ENCODE data around the gene MTURN. TPM values are rescaled to one million over a fixed set of nuclear protein-coding genes. Genes with fewer than 3 reads are reported as not detected.

The MTURN gene
- total and polyA plus RNA-seq, 9 of the 15 experiments (the other 6 are each of a cell fraction or from before 2014, with no cell fraction given): 0.94 to 14.8 (median 6.4) TPM

DNA sequence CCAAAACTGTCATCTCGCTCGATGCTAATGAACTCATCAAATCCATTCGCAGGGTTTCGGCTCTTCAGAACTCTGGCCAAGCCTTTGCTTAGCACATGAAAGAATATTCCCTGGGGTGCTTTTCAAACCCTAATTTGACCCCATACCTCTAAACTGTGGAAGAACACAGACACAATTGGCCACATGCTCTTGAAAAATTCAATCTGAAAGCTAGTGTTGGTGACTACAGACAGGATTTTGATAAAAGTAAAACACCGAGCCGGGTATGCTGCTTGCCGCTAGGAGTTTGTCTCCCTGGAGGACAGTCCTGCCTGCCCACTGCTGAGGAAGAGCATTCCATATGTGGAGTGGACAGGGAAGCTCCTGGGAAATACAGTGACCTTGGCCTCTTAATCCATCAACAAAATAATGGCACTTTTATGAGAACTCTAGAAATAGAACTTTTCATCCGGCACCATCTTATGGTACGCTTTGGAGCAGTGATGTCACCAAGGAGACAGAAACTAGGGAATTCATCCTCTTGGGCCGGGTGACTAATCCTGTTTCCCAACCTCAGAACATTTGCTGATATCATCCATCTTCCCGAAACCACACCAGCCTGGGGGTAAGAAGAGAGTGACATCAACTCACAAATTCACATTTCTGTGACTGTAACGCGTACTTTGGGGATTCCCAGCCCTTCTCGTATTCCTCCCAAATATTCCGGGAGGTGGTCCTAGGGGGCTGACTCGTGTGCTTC, 34.2 kb downstream of the MTURN start:
- CTCF ChIA-PET (ENCODE audit: low intra/inter-chr PET ratio): no interaction called here
- Histone ChIP-seq H3K27me3 (ENCODE audit: control insufficient read depth in 2 of 2, insufficient read depth in 2 of 2, low read length in 2 of 2) (peaks cover 34 to 63% of the 10 kb centered on the region in 2 experiments), H3K9me3 (replicated peaks; ENCODE audit: control insufficient read depth, insufficient read depth, low read depth, low read length) (no peaks in the 10 kb centered on the region), H4K20me1 (replicated peaks; ENCODE audit: control insufficient read depth, insufficient read depth, low read length) (no peaks in the 10 kb centered on the region; the same call in 1 of the 2 replicates), H2AFZ (ENCODE audit: low read depth, low read length) (no peak overlapping the region), H3K9ac (ENCODE audit: insufficient read depth in 1 of 2, low read depth in 2 of 2, low read length in 2 of 2) (no peak overlapping the region), H3K4me2 (ENCODE audit: insufficient read depth, low read length) (no peak overlapping the region), H3K79me2 (ENCODE audit: control insufficient read depth, insufficient read depth, low read length) (no peaks in the 10 kb centered on the region), H3K4me3 (no peak overlapping the region), H3K36me3 (ENCODE audit: control insufficient read depth, insufficient read depth, low read length) (no peaks in the 10 kb centered on the region), H3K27ac (ENCODE audit: extremely low read depth, low read depth, low read length) (no peak overlapping the region), H3K9me1 (ENCODE audit: control insufficient read depth, insufficient read depth, low read length) (no peaks in the 10 kb centered on the region), H3K4me1 (replicated peaks in 1 of 2; ENCODE audit: control insufficient read depth in 2 of 2, insufficient read depth in 2 of 2, low read length in 2 of 2) (peaks cover 0 to 4% of the 10 kb centered on the region in 2 experiments; a peak in 3 of 5 replicates)
- FAIRE-seq (no peak), ATAC-seq (no peak), DNase-seq (ENCODE audit: extremely low read depth in 1 of 4, low spot score in 3 of 4) (no peak)
- intact Hi-C loops (cut with micrococcal nuclease) (loop anchor here (10.0 kb wide), 2 partner anchors 186 to 576 kb away; no protein-coding TSS in a partner anchor), in situ Hi-C loops (cut with MboI) (loop anchor here (10.0 kb wide), 2 partner anchors 396 to 566 kb away; no protein-coding TSS in a partner anchor)
- no TSS peak for BruUV-seq (replicated peaks)
- WGBS (ENCODE audit: insufficient coverage, low coverage, missing lambda C conversion rate): 12% methylated on average over 16 of the region's 16 CpGs
- POLR2A ChIA-PET: interaction anchor here (0.7 to 1.1 kb wide), 4 partner anchors 14 to 101 kb away, joined by 3 read pairs; no protein-coding TSS in a partner anchor
- no peak for TF ChIP-seq SAFB (IDR thresholded peaks at IDR 0.05; ENCODE audit: borderline replicate concordance, low read depth, low read length)
- no peak for TF ChIP-seq BCOR (IDR thresholded peaks at IDR 0.05)
- TF ChIP-seq MTF1 (CRISPR knock-in tag; IDR thresholded peaks at IDR 0.05; ENCODE audit: borderline replicate concordance): no peak
- TF ChIP-seq RBM15 (IDR thresholded peaks at IDR 0.05; ENCODE audit: insufficient read depth, low read length): no peak
- no peak for TF ChIP-seq SMAD4 (CRISPR knock-in tag; conservative IDR thresholded peaks at IDR 0.05)
- TF ChIP-seq, protein P1, sequence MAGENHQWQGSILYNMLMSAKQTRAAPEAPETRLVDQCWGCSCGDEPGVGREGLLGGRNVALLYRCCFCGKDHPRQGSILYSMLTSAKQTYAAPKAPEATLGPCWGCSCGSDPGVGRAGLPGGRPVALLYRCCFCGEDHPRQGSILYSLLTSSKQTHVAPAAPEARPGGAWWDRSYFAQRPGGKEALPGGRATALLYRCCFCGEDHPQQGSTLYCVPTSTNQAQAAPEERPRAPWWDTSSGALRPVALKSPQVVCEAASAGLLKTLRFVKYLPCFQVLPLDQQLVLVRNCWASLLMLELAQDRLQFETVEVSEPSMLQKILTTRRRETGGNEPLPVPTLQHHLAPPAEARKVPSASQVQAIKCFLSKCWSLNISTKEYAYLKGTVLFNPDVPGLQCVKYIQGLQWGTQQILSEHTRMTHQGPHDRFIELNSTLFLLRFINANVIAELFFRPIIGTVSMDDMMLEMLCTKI (IDR thresholded peaks at IDR 0.05; ENCODE audit: partially characterized antibody): no peak
- TF ChIP-seq ETV6 (IDR thresholded peaks at IDR 0.05; ENCODE audit: borderline replicate concordance in 1 of 2, low read depth in 2 of 2, low read length in 1 of 2): no peak
- TF ChIP-seq ETV6 (CRISPR knock-in tag; IDR thresholded peaks at IDR 0.05; ENCODE audit: borderline replicate concordance): no peak
- TF ChIP-seq, protein P2, sequence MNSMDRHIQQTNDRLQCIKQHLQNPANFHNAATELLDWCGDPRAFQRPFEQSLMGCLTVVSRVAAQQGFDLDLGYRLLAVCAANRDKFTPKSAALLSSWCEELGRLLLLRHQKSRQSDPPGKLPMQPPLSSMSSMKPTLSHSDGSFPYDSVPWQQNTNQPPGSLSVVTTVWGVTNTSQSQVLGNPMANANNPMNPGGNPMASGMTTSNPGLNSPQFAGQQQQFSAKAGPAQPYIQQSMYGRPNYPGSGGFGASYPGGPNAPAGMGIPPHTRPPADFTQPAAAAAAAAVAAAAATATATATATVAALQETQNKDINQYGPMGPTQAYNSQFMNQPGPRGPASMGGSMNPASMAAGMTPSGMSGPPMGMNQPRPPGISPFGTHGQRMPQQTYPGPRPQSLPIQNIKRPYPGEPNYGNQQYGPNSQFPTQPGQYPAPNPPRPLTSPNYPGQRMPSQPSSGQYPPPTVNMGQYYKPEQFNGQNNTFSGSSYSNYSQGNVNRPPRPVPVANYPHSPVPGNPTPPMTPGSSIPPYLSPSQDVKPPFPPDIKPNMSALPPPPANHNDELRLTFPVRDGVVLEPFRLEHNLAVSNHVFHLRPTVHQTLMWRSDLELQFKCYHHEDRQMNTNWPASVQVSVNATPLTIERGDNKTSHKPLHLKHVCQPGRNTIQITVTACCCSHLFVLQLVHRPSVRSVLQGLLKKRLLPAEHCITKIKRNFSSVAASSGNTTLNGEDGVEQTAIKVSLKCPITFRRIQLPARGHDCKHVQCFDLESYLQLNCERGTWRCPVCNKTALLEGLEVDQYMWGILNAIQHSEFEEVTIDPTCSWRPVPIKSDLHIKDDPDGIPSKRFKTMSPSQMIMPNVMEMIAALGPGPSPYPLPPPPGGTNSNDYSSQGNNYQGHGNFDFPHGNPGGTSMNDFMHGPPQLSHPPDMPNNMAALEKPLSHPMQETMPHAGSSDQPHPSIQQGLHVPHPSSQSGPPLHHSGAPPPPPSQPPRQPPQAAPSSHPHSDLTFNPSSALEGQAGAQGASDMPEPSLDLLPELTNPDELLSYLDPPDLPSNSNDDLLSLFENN (IDR thresholded peaks at IDR 0.05; ENCODE audit: low read depth in 2 of 2, low read length in 2 of 2): no peak
- TF ChIP-seq STAT5B (CRISPR knock-in tag; IDR thresholded peaks at IDR 0.05): no peak
- TF ChIP-seq ATF1 (CRISPR knock-in tag; IDR thresholded peaks at IDR 0.05): no peak
- TF ChIP-seq ATF1 (tag; IDR thresholded peaks at IDR 0.05): no peak
- TF ChIP-seq CEBPG (CRISPR knock-in tag; IDR thresholded peaks at IDR 0.05): no peak
- peak in 1 of 2 experiments; percentile 50; a peak in 1 of 4 replicates for TF ChIP-seq CEBPG (tag; conservative IDR thresholded peaks at IDR 0.05 in 1 of 2, IDR thresholded peaks at IDR 0.05 in 1 of 2)
- TF ChIP-seq ZNF75A (CRISPR knock-in tag; IDR thresholded peaks at IDR 0.05): no peak
- no peak for TF ChIP-seq NRF1 (conservative IDR thresholded peaks at IDR 0.05 in 1 of 2, IDR thresholded peaks at IDR 0.05 in 1 of 2)
- TF ChIP-seq NCOA4 (IDR thresholded peaks at IDR 0.05; ENCODE audit: partially characterized antibody): no peak
